Astrocyte (in vitro differentiated cells and primary cell): ENCODE data around the gene CASP12. TPM values are rescaled to one million over a fixed set of nuclear protein-coding genes. Genes with fewer than 3 reads are reported as not detected.
A peak's percentile ranks its signal among the peaks of the same experiment; 100 is the strongest.

Experiments used
- DNase-seq: peaks from one replicate; pipeline ENCODE4 v3.0.0-alpha.2; 2010; ENCODE audit warnings: low read depth
- FAIRE-seq: peaks from 2 replicates; lab custom pipeline; 2011; peaks lifted over from hg19 to GRCh38; lab: Jason Lieb, UNC
- H2AFZ ChIP-seq: 2 replicates; pipeline ENCODE4 v1.6.0; 2012; ENCODE audit warnings: low read depth, low read length, inconsistent platforms
- H3K27ac ChIP-seq: 2 replicates; pipeline ENCODE4 v1.5.1; 2011; ENCODE audit warnings: low read depth, low read length, inconsistent platforms
- H3K27me3 ChIP-seq: 2 replicates; pipeline ENCODE4 v1.6.0; 2011; ENCODE audit warnings: low read length, inconsistent platforms; ENCODE audit not compliant: insufficient read depth
- H3K36me3 ChIP-seq: 2 replicates; pipeline ENCODE4 v1.5.1; 2011; ENCODE audit warnings: low read length, inconsistent platforms; ENCODE audit not compliant: insufficient read depth
- H3K4me1 ChIP-seq: 2 replicates; pipeline ENCODE4 v1.5.1; 2011; ENCODE audit warnings: low read length, inconsistent platforms; ENCODE audit not compliant: insufficient read depth
- H3K4me2 ChIP-seq: 2 replicates; pipeline ENCODE4 v1.6.0; 2012; ENCODE audit warnings: low read length, inconsistent platforms
- H3K4me3 ChIP-seq: 2 replicates; pipeline ENCODE4 v1.5.1; 2011; ENCODE audit warnings: low read depth, mild to moderate bottlenecking, low read length, inconsistent platforms; ENCODE audit not compliant: insufficient read depth
- H3K79me2 ChIP-seq: 2 replicates; pipeline ENCODE4 v1.6.0; 2012; ENCODE audit warnings: mild to moderate bottlenecking, low read length, inconsistent platforms; ENCODE audit not compliant: insufficient read depth
- H3K9ac ChIP-seq: 2 replicates; pipeline ENCODE4 v1.6.0; 2012; ENCODE audit warnings: mild to moderate bottlenecking, low read length, inconsistent platforms
- H3K9me3 ChIP-seq: 2 replicates; pipeline ENCODE4 v1.5.1; 2012; ENCODE audit warnings: low read depth, mild to moderate bottlenecking, low read length, inconsistent platforms; ENCODE audit not compliant: insufficient read depth
- H4K20me1 ChIP-seq: 2 replicates; pipeline ENCODE4 v1.6.0; 2012; ENCODE audit warnings: low read length, inconsistent platforms; ENCODE audit not compliant: insufficient read depth
- H3K27ac Mint-ChIP-seq: one replicate; pipeline ENCODE4 v1.8.0; 2021; ENCODE audit warnings: mild to moderate bottlenecking, mixed read lengths; ENCODE audit not compliant: unreplicated experiment
- H3K27me3 Mint-ChIP-seq: one replicate; pipeline ENCODE4 v1.8.0; 2021; ENCODE audit warnings: low read depth, mixed read lengths; ENCODE audit not compliant: unreplicated experiment
- H3K36me3 Mint-ChIP-seq: one replicate; pipeline ENCODE4 v1.8.0; 2021; ENCODE audit warnings: low read depth, mixed read lengths; ENCODE audit not compliant: unreplicated experiment
- H3K4me1 Mint-ChIP-seq: one replicate; pipeline ENCODE4 v1.8.0; 2021; ENCODE audit warnings: low read depth, mixed read lengths; ENCODE audit not compliant: unreplicated experiment
- H3K4me3 Mint-ChIP-seq: one replicate; pipeline ENCODE4 v1.8.0; 2021; ENCODE audit warnings: mild to moderate bottlenecking, moderate library complexity, mixed read lengths; ENCODE audit not compliant: unreplicated experiment
- H3K9me3 Mint-ChIP-seq: one replicate; pipeline ENCODE4 v1.8.0; 2021; ENCODE audit warnings: mild to moderate bottlenecking, mixed read lengths; ENCODE audit not compliant: unreplicated experiment
- EZH2 ChIP-seq: IDR thresholded peaks from 2 replicates; pipeline ENCODE4 v1.6.1; 2012; ENCODE audit warnings: mild to moderate bottlenecking, low read length, inconsistent platforms; ENCODE audit not compliant: insufficient read depth
- total RNA-seq: library from RNA; stranded (reverse); gene quantifications from 2 replicates; pipeline ENCODE4 v1.2.1, GENCODE V29; 2021
- TF ChIP-seq, protein P1 (sequence below): IDR thresholded peaks from 2 replicates; pipeline ENCODE4 v1.5.1; 2011; ENCODE audit warnings: low read depth, mild to moderate bottlenecking, inconsistent platforms, low read length, moderate library complexity; ENCODE audit not compliant: insufficient read depth

Gene CASP12
- total RNA-seq, 1 donor from 2014 or later = not detected

DNA sequence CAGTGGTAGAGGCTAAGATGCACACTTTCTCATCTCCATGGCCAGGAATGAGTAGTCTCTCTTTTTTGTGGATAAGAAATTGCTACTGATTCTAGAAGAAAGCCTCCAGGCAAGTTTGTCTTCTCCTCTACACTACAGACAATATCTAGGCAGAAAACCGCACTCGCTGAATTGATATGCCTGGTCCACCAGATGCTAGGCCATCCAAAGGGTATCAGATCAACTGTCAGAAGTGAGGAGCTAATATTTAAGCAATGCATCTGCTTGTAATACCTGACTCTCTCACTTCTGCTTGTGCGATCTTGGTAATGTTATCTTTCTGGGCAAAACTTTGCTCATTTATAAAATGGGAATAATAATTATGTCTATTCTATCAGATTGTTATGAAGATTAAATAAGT lies 45.0 kb downstream of the CASP12 start:
- no peaks in the 10 kb centered on the region for H3K79me2 ChIP-seq
- no peak overlapping the region for H3K27ac ChIP-seq
- H3K27ac Mint-ChIP-seq = no peak overlapping the region
- TF ChIP-seq, protein P1, sequence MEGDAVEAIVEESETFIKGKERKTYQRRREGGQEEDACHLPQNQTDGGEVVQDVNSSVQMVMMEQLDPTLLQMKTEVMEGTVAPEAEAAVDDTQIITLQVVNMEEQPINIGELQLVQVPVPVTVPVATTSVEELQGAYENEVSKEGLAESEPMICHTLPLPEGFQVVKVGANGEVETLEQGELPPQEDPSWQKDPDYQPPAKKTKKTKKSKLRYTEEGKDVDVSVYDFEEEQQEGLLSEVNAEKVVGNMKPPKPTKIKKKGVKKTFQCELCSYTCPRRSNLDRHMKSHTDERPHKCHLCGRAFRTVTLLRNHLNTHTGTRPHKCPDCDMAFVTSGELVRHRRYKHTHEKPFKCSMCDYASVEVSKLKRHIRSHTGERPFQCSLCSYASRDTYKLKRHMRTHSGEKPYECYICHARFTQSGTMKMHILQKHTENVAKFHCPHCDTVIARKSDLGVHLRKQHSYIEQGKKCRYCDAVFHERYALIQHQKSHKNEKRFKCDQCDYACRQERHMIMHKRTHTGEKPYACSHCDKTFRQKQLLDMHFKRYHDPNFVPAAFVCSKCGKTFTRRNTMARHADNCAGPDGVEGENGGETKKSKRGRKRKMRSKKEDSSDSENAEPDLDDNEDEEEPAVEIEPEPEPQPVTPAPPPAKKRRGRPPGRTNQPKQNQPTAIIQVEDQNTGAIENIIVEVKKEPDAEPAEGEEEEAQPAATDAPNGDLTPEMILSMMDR = no peak
- TF ChIP-seq EZH2 = no peak
- H3K4me1 ChIP-seq = no peaks in the 10 kb centered on the region
- no peak overlapping the region for H3K4me3 ChIP-seq
- H3K9me3 ChIP-seq = no peaks in the 10 kb centered on the region
- H3K27me3 ChIP-seq = no peaks in the 10 kb centered on the region
- FAIRE-seq (no peak), DNase-seq (no peak)
- H3K36me3 Mint-ChIP-seq = no peaks in the 10 kb centered on the region
- H4K20me1 ChIP-seq = no peaks in the 10 kb centered on the region
- no peak overlapping the region for H3K9ac ChIP-seq
- no peaks in the 10 kb centered on the region for H3K36me3 ChIP-seq
- H3K4me2 ChIP-seq = no peak overlapping the region
- H3K9me3 Mint-ChIP-seq = no peaks in the 10 kb centered on the region
- H2AFZ ChIP-seq = no peak overlapping the region
- no peaks in the 10 kb centered on the region for H3K4me1 Mint-ChIP-seq
- no peak overlapping the region for H3K4me3 Mint-ChIP-seq
- H3K27me3 Mint-ChIP-seq = no peaks in the 10 kb centered on the region

DNA sequence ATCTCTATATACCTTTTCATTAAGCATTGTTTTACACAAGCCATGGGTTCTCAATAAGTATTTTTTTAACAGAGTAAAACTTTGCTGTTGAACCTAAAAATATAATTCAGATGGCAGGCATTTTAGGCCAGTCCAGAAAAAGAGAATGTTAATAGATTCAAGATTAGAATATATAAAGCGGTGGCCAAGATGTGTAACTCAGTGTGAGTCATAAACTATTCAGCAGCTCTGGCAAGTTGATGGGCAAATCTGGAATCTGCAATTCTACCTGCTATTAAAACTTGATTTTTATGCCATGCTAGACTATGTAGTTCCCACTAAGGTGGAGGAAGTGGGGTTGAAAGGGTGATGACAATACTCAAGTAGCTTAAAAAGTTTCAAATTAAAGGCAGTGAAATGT lies 45.4 kb downstream of the CASP12 start:
- no peak overlapping the region for H3K27ac ChIP-seq
- no peak overlapping the region for H3K4me3 ChIP-seq
- H3K9ac ChIP-seq = no peak overlapping the region
- no peak overlapping the region for H2AFZ ChIP-seq
- TF ChIP-seq, protein P1 = no peak
- no peak for TF ChIP-seq EZH2
- Mint-ChIP-seq H3K9me3 (no peaks in the 10 kb centered on the region), H3K4me3 (no peak overlapping the region), H3K27me3 (no peaks in the 10 kb centered on the region), H3K27ac (no peak overlapping the region), H3K36me3 (no peaks in the 10 kb centered on the region), H3K4me1 (no peaks in the 10 kb centered on the region)
- no peaks in the 10 kb centered on the region for H4K20me1 ChIP-seq
- no peaks in the 10 kb centered on the region for H3K4me1 ChIP-seq
- peak; percentile 29 for DNase-seq
- no peak overlapping the region for H3K4me2 ChIP-seq
- no peaks in the 10 kb centered on the region for H3K36me3 ChIP-seq
- no peaks in the 10 kb centered on the region for H3K27me3 ChIP-seq
- no peak for FAIRE-seq
- H3K79me2 ChIP-seq = no peaks in the 10 kb centered on the region
- no peaks in the 10 kb centered on the region for H3K9me3 ChIP-seq

DNA sequence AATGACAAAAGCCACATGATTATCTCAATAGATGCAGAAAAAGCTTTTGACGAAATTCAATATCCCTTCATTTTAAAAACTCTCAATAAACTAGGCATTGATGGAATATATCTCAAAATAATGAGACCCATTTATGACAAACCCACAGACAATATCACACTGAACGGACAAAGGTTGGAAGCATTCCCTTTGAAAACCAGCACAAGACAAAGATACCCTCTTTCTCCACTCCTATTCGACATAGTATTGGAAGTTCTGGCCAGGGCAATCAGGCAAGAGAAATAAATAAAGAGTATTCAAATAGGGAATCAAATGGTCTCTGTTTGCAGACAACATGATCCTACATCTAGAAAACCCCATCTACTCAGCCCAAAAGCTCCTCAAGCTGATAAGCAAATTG lies 52.0 kb downstream of the CASP12 start:
- no peaks in the 10 kb centered on the region for H3K4me1 Mint-ChIP-seq
- FAIRE-seq = no peak

More for the DNA sequence above, 52.0 kb downstream of the CASP12 start:
- no peaks in the 10 kb centered on the region for H3K36me3 Mint-ChIP-seq
- Histone ChIP-seq H3K4me1 (no peaks in the 10 kb centered on the region), H3K9me3 (no peaks in the 10 kb centered on the region), H3K27me3 (no peaks in the 10 kb centered on the region), H3K79me2 (no peaks in the 10 kb centered on the region), H3K4me3 (no peak overlapping the region), H3K27ac (no peak overlapping the region), H2AFZ (no peak overlapping the region), H3K4me2 (no peak overlapping the region), H4K20me1 (no peaks in the 10 kb centered on the region), H3K36me3 (no peaks in the 10 kb centered on the region), H3K9ac (no peak overlapping the region)
- no peaks in the 10 kb centered on the region for H3K27me3 Mint-ChIP-seq
- no peak overlapping the region for H3K27ac Mint-ChIP-seq
- no peak overlapping the region for H3K4me3 Mint-ChIP-seq
- no peak for DNase-seq
- H3K9me3 Mint-ChIP-seq = no peaks in the 10 kb centered on the region
- TF ChIP-seq, protein P1 = no peak
- no peak for TF ChIP-seq EZH2
